CD14-positive monocyte (primary cell): Measurements from ENCODE around the gene IL1B. TPM values are rescaled to one million over a fixed set of nuclear protein-coding genes. Genes with fewer than 3 reads are reported as not detected.
A peak's percentile ranks its signal among the peaks of the same experiment; 100 is the strongest.

ENCODE experiments used
- DNase-seq, 3 donors: peaks; one replicate each; pipeline ENCODE4 v3.0.0-alpha.2; 2011 to 2022
- H2AFZ ChIP-seq: 2 replicates; pipeline ENCODE4 v1.6.0; 2012; ENCODE audit warnings: mild to moderate bottlenecking, low read depth, low read length, inconsistent platforms; ENCODE audit not compliant: insufficient read depth, poor library complexity, severe bottlenecking
- H3K27ac ChIP-seq, 2 donors: 1 replicate in 1 of 2; 2 replicates in 1 of 2; pipeline ENCODE4 v1.5.1; 2012 to 2013; ENCODE audit warnings: low read length in 2 of 2, control low read depth in 1 of 2, inconsistent platforms in 1 of 2, low read depth in 1 of 2, mild to moderate bottlenecking in 1 of 2
- H3K27me3 ChIP-seq, 2 donors: one replicate each; pipeline versions ENCODE4 v1.6.0 to v1.6.1; 2011 to 2013; ENCODE audit warnings: low read length in 2 of 2; ENCODE audit not compliant: control insufficient read depth in 2 of 2, insufficient read depth in 2 of 2
- H3K36me3 ChIP-seq, 2 donors: replicated peaks in 1 of 2; 1 replicate in 1 of 2; 2 replicates in 1 of 2; pipeline versions ENCODE4 v1.5.1 to v1.6.1; 2012 to 2013; ENCODE audit warnings: low read length in 2 of 2, control low read depth in 1 of 2, inconsistent platforms in 1 of 2, mild to moderate bottlenecking in 1 of 2; ENCODE audit not compliant: insufficient read depth in 2 of 2, control insufficient read depth in 1 of 2
- H3K4me1 ChIP-seq, 2 donors: 1 replicate in 1 of 2; 2 replicates in 1 of 2; pipeline versions ENCODE4 v1.5.1 to v1.6.1; 2012 to 2013; ENCODE audit warnings: low read length in 2 of 2, control low read depth in 1 of 2, inconsistent platforms in 1 of 2, mild to moderate bottlenecking in 1 of 2, moderate library complexity in 1 of 2; ENCODE audit not compliant: insufficient read depth in 2 of 2, control insufficient read depth in 1 of 2
- H3K4me2 ChIP-seq: replicated peaks from 2 replicates; pipeline ENCODE3; 2012; ENCODE audit warnings: low read length, moderate library complexity, mild to moderate bottlenecking; ENCODE audit not compliant: poor library complexity, severe bottlenecking; ENCODE audit errors: extremely low read depth
- H3K4me3 ChIP-seq, 3 experiments: fragments of 200-600 bp in 1 of 3; sonication (generic) in 1 of 3; replicated peaks in 1 of 3; 1 replicate in 2 of 3; 2 replicates in 1 of 3; pipeline ENCODE4 v1.5.1; 2011 to 2013; ENCODE audit warnings: low read length in 3 of 3, mild to moderate bottlenecking in 3 of 3, control low read depth in 2 of 3, low read depth in 2 of 3, inconsistent platforms in 1 of 3, moderate library complexity in 1 of 3
- H3K79me2 ChIP-seq: 2 replicates; pipeline ENCODE4 v1.6.0; 2012; ENCODE audit warnings: mild to moderate bottlenecking, control low read depth, inconsistent platforms, low read length, moderate library complexity; ENCODE audit not compliant: insufficient read depth
- H3K9ac ChIP-seq: 2 replicates; pipeline ENCODE4 v1.6.0; 2017; ENCODE audit warnings: low read length, mild to moderate bottlenecking; ENCODE audit not compliant: insufficient read depth, poor library complexity, severe bottlenecking
- H3K9me3 ChIP-seq, 2 donors: replicated peaks in 1 of 2; 1 replicate in 1 of 2; 2 replicates in 1 of 2; pipeline versions ENCODE4 v1.5.1 to v1.6.1; 2012 to 2013; ENCODE audit warnings: low read length in 2 of 2, control low read depth in 1 of 2; ENCODE audit not compliant: control insufficient read depth in 1 of 2, insufficient read depth in 1 of 2
- H4K20me1 ChIP-seq: 2 replicates; pipeline ENCODE4 v1.6.0; 2012; ENCODE audit warnings: mild to moderate bottlenecking, low read length, control low read depth, moderate library complexity; ENCODE audit not compliant: insufficient read depth
- H3K27ac Mint-ChIP-seq, 7 donors: one replicate each; pipeline ENCODE4 v1.8.0; 2020; ENCODE audit warnings: mild to moderate bottlenecking in 7 of 7, mixed read lengths in 7 of 7, moderate library complexity in 6 of 7, inconsistent platforms in 2 of 7
- H3K27me3 Mint-ChIP-seq, 3 donors: one replicate each; pipeline ENCODE4 v1.8.0; 2021 to 2022; ENCODE audit warnings: low read depth in 3 of 3, mild to moderate bottlenecking in 3 of 3, mixed read lengths in 3 of 3, moderate library complexity in 3 of 3, inconsistent platforms in 1 of 3
- H3K36me3 Mint-ChIP-seq, 2 donors: one replicate each; pipeline ENCODE4 v1.8.0; 2020; ENCODE audit warnings: mixed read lengths in 2 of 2, inconsistent platforms in 1 of 2, mild to moderate bottlenecking in 1 of 2
- H3K4me1 Mint-ChIP-seq: one replicate; pipeline ENCODE4 v1.8.0; 2020; ENCODE audit warnings: mild to moderate bottlenecking, mixed read lengths
- H3K4me3 Mint-ChIP-seq, 2 donors: one replicate each; pipeline ENCODE4 v1.8.0; 2020; ENCODE audit warnings: mild to moderate bottlenecking in 2 of 2, mixed read lengths in 2 of 2, moderate library complexity in 1 of 2
- H3K9me3 Mint-ChIP-seq, 7 donors: one replicate each; pipeline ENCODE4 v1.8.0; 2020 to 2022; ENCODE audit warnings: mixed read lengths in 7 of 7, mild to moderate bottlenecking in 6 of 7, moderate library complexity in 6 of 7, inconsistent platforms in 2 of 7
- WGBS: methylation state at CpG from one replicate; pipeline ENCODE4 v1.1.5; 2013; ENCODE audit warnings: missing lambda C conversion rate; ENCODE audit not compliant: insufficient coverage; 5-methylcytosine and 5-hydroxymethylcytosine counted together
- intact Hi-C, 2 donors: fragments of 100-400 bp; cut with micrococcal nuclease; formaldehyde crosslinking; loops; one replicate each; pipeline versions ENCODE4 v1.15.0 to v1.15.1; 2023
- polyA plus RNA-seq, 3 donors: library from polyadenylated mRNA; depleted of rRNA in 1 of 3; unstranded in 2 of 3; stranded (reverse) in 1 of 3; fragments of 300-500 nt in 2 of 3; fragments of >200 nt in 1 of 3; fragmentation: Illumina TruSeq in 2 of 3; gene quantifications; 1 replicate in 2 of 3; 2 replicates in 1 of 3; pipeline ENCODE4 v1.2.3, GENCODE V29; 2012 to 2021
- TF ChIP-seq, protein P1 (sequence below): fragments of 200-600 bp; IDR thresholded peaks from one replicate; pipeline ENCODE4 v1.8.0; 2022; ENCODE audit warnings: antibody characterized with exemption, mild to moderate bottlenecking

Gene IL1B
- polyA plus RNA-seq, 3 donors = 65.1 to 1,419 (median 114) TPM

GRCh38 chr2:112832841-112833638 lies 3.5 kb downstream of the IL1B start:
- Histone ChIP-seq H3K9me3 (no peaks in the 10 kb centered on the region), H4K20me1 (peaks cover 75% of the 10 kb centered on the region), H3K27ac (no peak overlapping the region), H3K9ac (no peak overlapping the region), H3K79me2 (peaks cover 21% of the 10 kb centered on the region), H3K4me1 (peaks cover 69 to 70% of the 10 kb centered on the region in 2 donors), H3K27me3 (no peaks in the 10 kb centered on the region), H3K4me2 (peak overlapping the region; percentile 54), H2AFZ (no peak overlapping the region), H3K36me3 (peaks cover 36 to 59% of the 10 kb centered on the region in 2 donors), H3K4me3 (peak overlapping the region in 2 of 3 experiments; percentile 16 to 91)
- DNase-seq = peak in 1 of 3 donors; percentile 60
- H3K4me3 Mint-ChIP-seq = peak overlapping the region; percentile 63 to 72
- intact Hi-C loops = loop anchor here in 1 of 2 donors (5.0 kb wide), 3 partner anchors 36 to 86 kb away; no protein-coding TSS in a partner anchor
- TF ChIP-seq, protein P1, sequence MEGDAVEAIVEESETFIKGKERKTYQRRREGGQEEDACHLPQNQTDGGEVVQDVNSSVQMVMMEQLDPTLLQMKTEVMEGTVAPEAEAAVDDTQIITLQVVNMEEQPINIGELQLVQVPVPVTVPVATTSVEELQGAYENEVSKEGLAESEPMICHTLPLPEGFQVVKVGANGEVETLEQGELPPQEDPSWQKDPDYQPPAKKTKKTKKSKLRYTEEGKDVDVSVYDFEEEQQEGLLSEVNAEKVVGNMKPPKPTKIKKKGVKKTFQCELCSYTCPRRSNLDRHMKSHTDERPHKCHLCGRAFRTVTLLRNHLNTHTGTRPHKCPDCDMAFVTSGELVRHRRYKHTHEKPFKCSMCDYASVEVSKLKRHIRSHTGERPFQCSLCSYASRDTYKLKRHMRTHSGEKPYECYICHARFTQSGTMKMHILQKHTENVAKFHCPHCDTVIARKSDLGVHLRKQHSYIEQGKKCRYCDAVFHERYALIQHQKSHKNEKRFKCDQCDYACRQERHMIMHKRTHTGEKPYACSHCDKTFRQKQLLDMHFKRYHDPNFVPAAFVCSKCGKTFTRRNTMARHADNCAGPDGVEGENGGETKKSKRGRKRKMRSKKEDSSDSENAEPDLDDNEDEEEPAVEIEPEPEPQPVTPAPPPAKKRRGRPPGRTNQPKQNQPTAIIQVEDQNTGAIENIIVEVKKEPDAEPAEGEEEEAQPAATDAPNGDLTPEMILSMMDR = no peak
- peaks cover 63 to 68% of the 10 kb centered on the region in 2 donors for H3K36me3 Mint-ChIP-seq
- peaks cover 0 to 8% (median 0%) of the 10 kb centered on the region in 7 donors for H3K9me3 Mint-ChIP-seq
- WGBS = 94% methylated on average over 13 of the region's 14 CpGs
- peaks cover 72% of the 10 kb centered on the region for H3K4me1 Mint-ChIP-seq
- H3K27ac Mint-ChIP-seq = peak overlapping the region in 6 of 7 donors; percentile 19 to 82 (median 67)
- H3K27me3 Mint-ChIP-seq = peaks cover 0 to 9% (median 6%) of the 10 kb centered on the region in 3 donors

GRCh38 chr2:112831946-112832840 lies 4.4 kb downstream of the IL1B start:
- WGBS = 57% methylated on average over 9 of the region's 15 CpGs
- Mint-ChIP-seq H3K36me3 (peaks cover 63 to 68% of the 10 kb centered on the region in 2 donors), H3K4me1 (peaks cover 63% of the 10 kb centered on the region), H3K4me3 (peak overlapping the region; percentile 63 to 72), H3K27me3 (peaks cover 0 to 9% (median 5%) of the 10 kb centered on the region in 3 donors), H3K9me3 (peaks cover 0 to 8% (median 0%) of the 10 kb centered on the region in 7 donors), H3K27ac (peak overlapping the region; percentile 34 to 94 (median 79))
- H3K4me3 ChIP-seq = peak overlapping the region in 2 of 3 experiments; percentile 16 to 91
- peak overlapping the region; percentile 54 for H3K4me2 ChIP-seq
- TF ChIP-seq, protein P1 = no peak
- intact Hi-C loops = loop anchor here in 1 of 2 donors (5.0 kb wide), 3 partner anchors 35 to 85 kb away; no protein-coding TSS in a partner anchor
- no peaks in the 10 kb centered on the region for H3K9me3 ChIP-seq
- peak overlapping the region; percentile 2 to 39 for H3K27ac ChIP-seq
- H3K9ac ChIP-seq = no peak overlapping the region
- peaks cover 36 to 59% of the 10 kb centered on the region in 2 donors for H3K36me3 ChIP-seq
- H3K27me3 ChIP-seq = no peaks in the 10 kb centered on the region
- H2AFZ ChIP-seq = no peak overlapping the region
- peaks cover 21% of the 10 kb centered on the region for H3K79me2 ChIP-seq
- H3K4me1 ChIP-seq = peaks cover 60 to 61% of the 10 kb centered on the region in 2 donors
- peak; percentile 44 to 73 (median 64) for DNase-seq
- H4K20me1 ChIP-seq = peaks cover 75% of the 10 kb centered on the region
